H54 (cell line): ENCODE results near the gene DSP.

Experiments used
- DNase-seq: peaks from one replicate; pipeline ENCODE4 v3.0.0; 2011; ENCODE audit warnings: low spot score, mixed read lengths; ENCODE audit not compliant: insufficient read length
- FAIRE-seq: peaks from 3 replicates; lab custom pipeline; 2011; peaks lifted over from hg19 to GRCh38; lab: Jason Lieb, UNC
- POLR2A ChIP-seq: IDR thresholded peaks from 2 replicates; pipeline ENCODE4 v1.6.1; 2011; ENCODE audit warnings: low read depth, mild to moderate bottlenecking, low read length

The DSP gene

DNA sequence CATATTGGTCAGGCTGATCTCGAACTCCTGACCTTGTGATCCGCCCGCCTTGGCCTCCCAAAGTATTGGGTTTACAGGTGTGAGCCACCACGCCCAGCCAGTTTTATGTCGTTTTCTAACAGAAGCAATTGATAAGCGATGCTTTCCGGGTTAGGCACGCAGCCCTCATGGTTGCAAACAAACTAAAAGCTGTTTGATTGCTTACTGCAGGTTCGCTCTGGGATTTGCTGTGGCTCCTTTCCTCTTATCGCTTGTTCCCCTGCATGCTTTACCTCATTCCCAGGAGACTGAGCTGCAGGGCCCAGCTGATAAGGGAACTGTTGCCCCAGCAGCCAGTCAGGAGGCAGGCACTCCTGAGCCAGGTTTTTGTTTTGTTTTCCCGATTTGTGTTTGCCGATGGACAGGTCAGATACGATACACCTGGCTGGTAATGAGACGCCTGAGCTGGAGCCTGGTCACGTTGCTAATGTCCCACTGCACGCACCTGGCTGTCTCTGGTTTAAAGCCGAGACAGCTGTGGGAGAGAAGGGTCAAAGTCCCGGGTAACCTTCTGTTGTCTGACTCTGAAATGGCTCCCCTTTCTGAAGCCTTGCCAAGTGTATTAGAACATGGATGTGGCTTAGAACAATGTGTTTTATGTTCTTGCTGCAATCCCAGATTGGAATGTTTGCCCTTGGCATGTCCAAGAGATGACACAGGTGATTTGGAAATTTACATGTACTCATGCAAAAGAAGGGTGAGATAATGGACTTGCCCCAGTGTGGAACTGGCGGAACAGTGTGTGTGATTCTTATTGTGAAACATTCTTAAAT lies 19.9 kb downstream of the DSP start:
- DNase-seq = no peak
- FAIRE-seq = no peak
- TF ChIP-seq POLR2A = no peak

- FAIRE-seq (no peak), DNase-seq (no peak)
- no peak for TF ChIP-seq POLR2A
These were observed 21.3 kb downstream of the DSP start for GRCh38 chr6:7562769-7563168.

DNA sequence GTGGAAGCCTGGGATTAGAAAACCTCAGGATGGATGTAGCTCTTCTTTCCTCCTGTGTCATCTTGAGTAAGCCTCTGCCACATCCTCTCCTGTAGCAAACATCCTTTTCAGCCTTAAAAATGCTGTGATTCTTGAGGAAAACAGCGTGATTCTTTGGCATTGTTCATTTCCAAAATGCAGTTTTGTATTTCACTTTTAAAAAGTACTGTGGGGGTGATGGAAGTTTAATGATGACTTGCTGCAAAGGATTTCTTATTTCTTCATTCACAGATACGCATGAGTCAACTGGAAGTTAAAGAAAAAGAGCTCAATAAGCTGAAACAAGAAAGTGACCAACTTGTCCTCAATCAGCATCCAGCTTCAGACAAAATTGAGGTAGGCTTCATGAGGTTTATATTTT lies 24.6 kb downstream of the DSP start:
- TF ChIP-seq POLR2A = no peak
- DNase-seq = no peak
- FAIRE-seq = no peak

GRCh38 chr6:7566617-7567173 lies 25.2 kb downstream of the DSP start:
- no peak for FAIRE-seq
- DNase-seq = no peak
- TF ChIP-seq POLR2A = no peak

GRCh38 chr6:7568021-7568420 lies 26.6 kb downstream of the DSP start:
- FAIRE-seq = no peak
- TF ChIP-seq POLR2A = no peak
- no peak for DNase-seq

DNA sequence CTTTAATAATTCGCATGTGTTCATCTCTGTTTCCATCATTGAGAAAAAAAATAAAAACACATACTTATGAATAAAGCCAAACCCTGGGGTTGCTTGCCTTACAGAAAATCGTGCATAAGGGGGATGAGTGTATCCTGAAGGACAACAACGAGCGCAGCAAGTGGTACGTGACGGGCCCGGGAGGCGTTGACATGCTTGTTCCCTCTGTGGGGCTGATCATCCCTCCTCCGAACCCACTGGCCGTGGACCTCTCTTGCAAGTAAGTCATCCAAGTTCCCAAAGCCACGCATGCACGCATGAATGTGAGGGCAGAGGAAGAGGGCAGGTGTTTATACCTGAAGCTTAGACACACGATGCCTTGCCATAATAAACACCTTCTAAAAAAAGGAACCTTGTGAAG lies 27.6 kb downstream of the DSP start:
- TF ChIP-seq POLR2A = no peak
- no peak for DNase-seq
- FAIRE-seq = no peak

DNA sequence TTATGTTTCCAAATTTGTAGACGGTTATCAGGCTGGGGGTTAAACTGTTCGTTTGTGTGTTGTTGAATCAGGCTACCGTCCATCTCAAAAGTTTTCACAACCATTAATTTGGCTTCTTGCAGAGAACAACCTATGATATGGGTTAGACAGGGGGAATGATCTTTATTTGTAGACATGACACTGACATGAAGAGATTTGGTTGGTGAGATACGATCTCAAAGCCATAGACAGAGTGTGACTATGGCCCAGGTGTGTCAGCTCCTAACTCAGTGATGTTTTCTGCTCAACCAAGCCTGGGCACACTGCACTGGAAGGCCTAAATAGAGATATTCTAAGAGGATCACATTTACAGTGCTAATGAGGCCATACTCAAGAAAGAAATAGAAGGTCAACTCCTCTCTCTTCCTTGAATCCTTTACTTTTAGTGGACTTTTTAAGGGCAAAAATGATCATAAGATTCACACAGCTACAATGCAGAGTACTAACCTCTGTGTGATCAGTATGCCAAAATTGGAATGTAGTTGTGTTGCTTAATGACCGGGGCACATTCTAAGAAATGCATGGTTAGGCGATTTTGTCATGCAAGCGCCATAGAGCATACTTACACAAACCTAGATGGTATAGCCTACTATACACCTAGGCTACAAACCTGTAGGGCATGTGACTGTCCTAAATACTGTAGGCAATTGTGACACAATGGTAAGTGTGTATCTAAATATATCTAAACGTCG lies 30.9 kb downstream of the DSP start:
- no peak for FAIRE-seq
- TF ChIP-seq POLR2A = no peak
- no peak for DNase-seq

DNA sequence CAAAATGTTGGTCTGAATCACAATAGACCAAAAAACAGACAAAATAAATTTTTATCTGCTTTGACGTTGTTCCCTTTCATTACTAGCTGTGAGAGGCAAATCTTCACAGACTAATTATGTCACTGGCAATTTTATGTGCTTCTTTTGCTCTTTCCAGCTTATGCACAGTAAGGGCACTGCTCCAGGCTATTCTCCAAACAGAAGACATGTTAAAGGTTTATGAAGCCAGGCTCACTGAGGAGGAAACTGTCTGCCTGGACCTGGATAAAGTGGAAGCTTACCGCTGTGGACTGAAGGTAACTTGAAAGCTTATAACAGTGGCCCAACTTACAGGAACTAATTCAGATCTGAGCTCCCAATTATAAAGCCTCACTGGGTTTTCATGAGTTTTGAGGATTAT lies 33.0 kb downstream of the DSP start:
- no peak for TF ChIP-seq POLR2A
- DNase-seq = no peak
- no peak for FAIRE-seq

DNA sequence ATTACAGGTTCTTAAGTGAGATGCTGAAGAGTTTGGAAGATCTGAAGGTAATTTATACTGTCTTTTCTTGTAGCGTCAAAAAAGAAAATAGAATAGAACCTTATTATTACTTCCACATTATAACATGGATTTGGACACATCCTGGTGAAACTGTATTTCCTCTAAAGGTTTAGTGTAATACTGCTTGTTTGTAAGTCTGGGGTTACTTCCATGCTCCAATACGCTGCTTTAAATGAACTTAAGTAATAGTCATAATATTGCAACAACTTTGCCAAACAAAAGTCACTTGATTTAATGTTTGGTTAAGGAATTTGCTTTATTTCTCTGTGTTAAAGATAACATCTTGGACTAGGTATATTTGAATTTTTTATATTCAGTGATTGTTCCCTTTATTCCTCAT lies 37.0 kb downstream of the DSP start:
- TF ChIP-seq POLR2A = no peak
- DNase-seq (no peak), FAIRE-seq (no peak)

- no peak for FAIRE-seq
- no peak for TF ChIP-seq POLR2A
- no peak for DNase-seq
These were observed 37.5 kb downstream of the DSP start for GRCh38 chr6:7578931-7579330.

DNA sequence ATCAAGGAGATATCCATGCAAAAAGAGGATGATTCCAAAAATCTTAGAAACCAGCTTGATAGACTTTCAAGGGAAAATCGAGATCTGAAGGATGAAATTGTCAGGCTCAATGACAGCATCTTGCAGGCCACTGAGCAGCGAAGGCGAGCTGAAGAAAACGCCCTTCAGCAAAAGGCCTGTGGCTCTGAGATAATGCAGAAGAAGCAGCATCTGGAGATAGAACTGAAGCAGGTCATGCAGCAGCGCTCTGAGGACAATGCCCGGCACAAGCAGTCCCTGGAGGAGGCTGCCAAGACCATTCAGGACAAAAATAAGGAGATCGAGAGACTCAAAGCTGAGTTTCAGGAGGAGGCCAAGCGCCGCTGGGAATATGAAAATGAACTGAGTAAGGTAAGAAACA lies 38.4 kb downstream of the DSP start:
- no peak for FAIRE-seq
- DNase-seq = no peak
- no peak for TF ChIP-seq POLR2A

DNA sequence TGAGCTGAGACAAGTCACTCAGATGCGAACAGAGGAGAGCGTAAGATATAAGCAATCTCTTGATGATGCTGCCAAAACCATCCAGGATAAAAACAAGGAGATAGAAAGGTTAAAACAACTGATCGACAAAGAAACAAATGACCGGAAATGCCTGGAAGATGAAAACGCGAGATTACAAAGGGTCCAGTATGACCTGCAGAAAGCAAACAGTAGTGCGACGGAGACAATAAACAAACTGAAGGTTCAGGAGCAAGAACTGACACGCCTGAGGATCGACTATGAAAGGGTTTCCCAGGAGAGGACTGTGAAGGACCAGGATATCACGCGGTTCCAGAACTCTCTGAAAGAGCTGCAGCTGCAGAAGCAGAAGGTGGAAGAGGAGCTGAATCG lies 39.1 kb downstream of the DSP start:
- TF ChIP-seq POLR2A = no peak
- DNase-seq (no peak), FAIRE-seq (no peak)

DNA sequence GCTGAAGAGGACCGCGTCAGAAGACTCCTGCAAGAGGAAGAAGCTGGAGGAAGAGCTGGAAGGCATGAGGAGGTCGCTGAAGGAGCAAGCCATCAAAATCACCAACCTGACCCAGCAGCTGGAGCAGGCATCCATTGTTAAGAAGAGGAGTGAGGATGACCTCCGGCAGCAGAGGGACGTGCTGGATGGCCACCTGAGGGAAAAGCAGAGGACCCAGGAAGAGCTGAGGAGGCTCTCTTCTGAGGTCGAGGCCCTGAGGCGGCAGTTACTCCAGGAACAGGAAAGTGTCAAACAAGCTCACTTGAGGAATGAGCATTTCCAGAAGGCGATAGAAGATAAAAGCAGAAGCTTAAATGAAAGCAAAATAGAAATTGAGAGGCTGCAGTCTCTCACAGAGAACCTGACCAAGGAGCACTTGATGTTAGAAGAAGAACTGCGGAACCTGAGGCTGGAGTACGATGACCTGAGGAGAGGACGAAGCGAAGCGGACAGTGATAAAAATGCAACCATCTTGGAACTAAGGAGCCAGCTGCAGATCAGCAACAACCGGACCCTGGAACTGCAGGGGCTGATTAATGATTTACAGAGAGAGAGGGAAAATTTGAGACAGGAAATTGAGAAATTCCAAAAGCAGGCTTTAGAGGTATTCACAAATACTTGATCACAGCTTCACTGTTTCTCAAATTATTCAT lies 39.6 kb downstream of the DSP start:
- no peak for DNase-seq
- no peak for TF ChIP-seq POLR2A
- no peak for FAIRE-seq
